Neural cell (in vitro differentiated cells): Measurements from ENCODE around the gene ASS1. TPM values are rescaled to one million over a fixed set of nuclear protein-coding genes. Genes with fewer than 3 reads are reported as not detected.

ENCODE experiments used
- H2AFZ ChIP-seq: fragments of 200-600, 300-800 bp; sonication (generic), shearing (Covaris generic); 2 replicates; pipeline ENCODE4 v1.6.0; 2014; ENCODE audit warnings: low read depth, mild to moderate bottlenecking, antibody characterized with exemption, low read length, moderate library complexity
- H3F3A ChIP-seq: fragments of 200-600 bp; shearing (Covaris generic); 2 replicates; pipeline ENCODE4 v1.6.1; 2016; ENCODE audit warnings: mild to moderate bottlenecking, moderate library complexity, mixed read lengths, antibody characterized with exemption, low read length; ENCODE audit not compliant: insufficient read depth, poor library complexity, severe bottlenecking
- H3K27ac ChIP-seq: fragments of 200-600, 300-800 bp; sonication (generic), shearing (Covaris generic); 2 replicates; pipeline ENCODE4 v1.5.1; 2014; ENCODE audit warnings: mild to moderate bottlenecking, low read length, moderate library complexity
- H3K27me3 ChIP-seq: fragments of 300-800, 200-600 bp; sonication (generic), shearing (Covaris generic); 2 replicates; pipeline ENCODE4 v1.6.0; 2014; ENCODE audit warnings: mild to moderate bottlenecking, low read depth, low read length, moderate library complexity; ENCODE audit not compliant: insufficient read depth
- H3K36me3 ChIP-seq: fragments of 300-800, 200-600 bp; sonication (generic), shearing (Covaris generic); 2 replicates; pipeline ENCODE4 v1.5.1; 2014; ENCODE audit warnings: mild to moderate bottlenecking, antibody characterized with exemption, low read length, moderate library complexity; ENCODE audit not compliant: insufficient read depth
- H3K4me2 ChIP-seq: fragments of 300-800, 200-600 bp; sonication (generic), shearing (Covaris generic); 2 replicates; pipeline ENCODE4 v1.6.0; 2014; ENCODE audit warnings: mild to moderate bottlenecking, low read length
- H3K4me3 ChIP-seq: fragments of 300-800, 200-600 bp; sonication (generic), shearing (Covaris generic); 2 replicates; pipeline ENCODE4 v1.5.1; 2014; ENCODE audit warnings: mild to moderate bottlenecking, low read length, moderate library complexity
- H3K79me2 ChIP-seq: fragments of 200-600 bp; shearing (Covaris generic); replicated peaks from 2 replicates; pipeline ENCODE4 v1.6.0; 2014; ENCODE audit warnings: mild to moderate bottlenecking, low read length, moderate library complexity; ENCODE audit not compliant: insufficient read depth
- H3K9ac ChIP-seq: fragments of 300-800, 200-600 bp; sonication (generic), shearing (Covaris generic); 2 replicates; pipeline ENCODE4 v1.6.1; 2016; ENCODE audit warnings: mild to moderate bottlenecking, low read length, mixed read lengths
- H3K9me2 ChIP-seq: fragments of 200-600 bp; shearing (Covaris generic); 2 replicates; pipeline ENCODE4 v1.6.1; 2016; ENCODE audit warnings: mild to moderate bottlenecking, low read length, mixed read lengths; ENCODE audit not compliant: insufficient read depth
- H3K9me3 ChIP-seq: fragments of 200-600, 300-800 bp; sonication (generic), shearing (Covaris generic); 2 replicates; pipeline ENCODE4 v1.6.1; 2016; ENCODE audit warnings: mild to moderate bottlenecking, mixed run types, low read length, moderate library complexity, mixed read lengths
- H4K20me1 ChIP-seq: fragments of 200-600 bp; shearing (Covaris generic); 2 replicates; pipeline ENCODE4 v1.6.1; 2016; ENCODE audit warnings: mild to moderate bottlenecking, mixed run types; ENCODE audit not compliant: insufficient read depth
- CTCF ChIP-seq: fragments of 450-650 bp; IDR thresholded peaks from 2 replicates; pipeline ENCODE4 v1.5.1; 2014; ENCODE audit warnings: antibody characterized with exemption, mild to moderate bottlenecking, moderate library complexity; ENCODE audit not compliant: poor library complexity, severe bottlenecking
- EP300 ChIP-seq: fragments of 450-650 bp; conservative IDR thresholded peaks from 2 replicates; pipeline ENCODE4 v1.6.1; 2014; ENCODE audit warnings: antibody characterized with exemption, mild to moderate bottlenecking, moderate library complexity; ENCODE audit not compliant: poor library complexity, severe bottlenecking
- EZH2 ChIP-seq: fragments of 200-600, 300-800 bp; shearing (Covaris generic), sonication (generic); IDR thresholded peaks from 2 replicates; pipeline ENCODE4 v1.6.1; 2014; ENCODE audit warnings: antibody characterized with exemption, low read length, borderline replicate concordance, mild to moderate bottlenecking; ENCODE audit not compliant: insufficient read depth, poor library complexity, severe bottlenecking
- MXI1 ChIP-seq: fragments of 450-650 bp; conservative IDR thresholded peaks from 2 replicates; pipeline ENCODE4 v1.6.1; 2014; ENCODE audit warnings: antibody characterized with exemption, mild to moderate bottlenecking; ENCODE audit not compliant: poor library complexity, severe bottlenecking
- POLR2AphosphoS5 ChIP-seq: IDR thresholded peaks from 2 replicates; pipeline ENCODE4 v1.6.1; 2012
- RAD21 ChIP-seq: fragments of 450-650 bp; conservative IDR thresholded peaks from 2 replicates; pipeline ENCODE4 v1.6.1; 2014; ENCODE audit warnings: antibody characterized with exemption, mild to moderate bottlenecking, moderate library complexity
- REST ChIP-seq: IDR thresholded peaks from 2 replicates; pipeline ENCODE4 v1.6.1; 2012; ENCODE audit warnings: borderline replicate concordance
- SMC3 ChIP-seq: fragments of 450-650 bp; conservative IDR thresholded peaks from 2 replicates; pipeline ENCODE4 v1.6.1; 2014; ENCODE audit warnings: antibody characterized with exemption, mild to moderate bottlenecking, moderate library complexity; ENCODE audit not compliant: poor library complexity
- TAF1 ChIP-seq: IDR thresholded peaks from 2 replicates; pipeline ENCODE4 v1.6.1; 2012; ENCODE audit warnings: low read depth
- polyA plus RNA-seq: library from polyadenylated mRNA; depleted of rRNA; stranded (reverse); fragments of >200 nt; gene quantifications from 2 replicates; pipeline ENCODE4 v1.2.3, GENCODE V29; 2014

The ASS1 gene
- polyA plus RNA-seq, 1 donor from 2014 or later, result 2.6 TPM

- TF ChIP-seq REST, result no peak
These were observed 17.9 kb upstream of the ASS1 start (continued) for GRCh38 chr9:130426883-130427282.

- no peak for TF ChIP-seq SMC3
- TF ChIP-seq EP300, result no peak
- TF ChIP-seq CTCF, result no peak
- TF ChIP-seq RAD21, result no peak
- no peak for TF ChIP-seq REST
- no peak for TF ChIP-seq MXI1
- no peak for TF ChIP-seq TAF1
- no peak for TF ChIP-seq EZH2
- TF ChIP-seq POLR2AphosphoS5, result no peak
- Histone ChIP-seq H3K27ac (no peak overlapping the region), H3K79me2 (no peaks in the 10 kb centered on the region), H3K9me3 (no peaks in the 10 kb centered on the region), H2AFZ (no peak overlapping the region), H3K4me3 (no peak overlapping the region), H3K27me3 (peaks cover 5% of the 10 kb centered on the region), H3K9ac (no peak overlapping the region), H4K20me1 (no peaks in the 10 kb centered on the region), H3K36me3 (no peaks in the 10 kb centered on the region), H3K4me2 (no peak overlapping the region), H3F3A (no peaks in the 10 kb centered on the region), H3K9me2 (no peaks in the 10 kb centered on the region)
These were observed 17.4 kb upstream of the ASS1 start for GRCh38 chr9:130427326-130427725.
